Keratinocyte (primary cell): ENCODE data around the gene CCBE1. TPM values are rescaled to one million over a fixed set of nuclear protein-coding genes. Genes with fewer than 3 reads are reported as not detected.

Source experiments
- DNase-seq: peaks from one replicate; pipeline ENCODE4 v3.0.0-alpha.2; 2011; ENCODE audit warnings: low read depth, missing footprints, low spot score
- FAIRE-seq: peaks from 2 replicates; lab custom pipeline; 2011; peaks lifted over from hg19 to GRCh38; lab: Jason Lieb, UNC
- H2AFZ ChIP-seq: 2 replicates; pipeline ENCODE4 v1.6.0; 2012; ENCODE audit warnings: low read length, control low read depth, inconsistent platforms; ENCODE audit not compliant: control insufficient read depth
- H3K27ac ChIP-seq: 2 replicates; pipeline ENCODE4 v1.5.1; 2011; ENCODE audit warnings: low read length; ENCODE audit not compliant: control insufficient read depth, insufficient read depth
- H3K27me3 ChIP-seq: 3 replicates; pipeline ENCODE4 v1.6.0; 2011; ENCODE audit warnings: low read length; ENCODE audit not compliant: control insufficient read depth, insufficient read depth; ENCODE audit errors: extremely low read depth
- H3K36me3 ChIP-seq, 2 experiments: 2 replicates in 1 of 2; 3 replicates in 1 of 2; pipeline ENCODE4 v1.5.1; 2011; ENCODE audit warnings: low read length in 2 of 2, mild to moderate bottlenecking in 1 of 2; ENCODE audit not compliant: control insufficient read depth in 2 of 2, insufficient read depth in 2 of 2; ENCODE audit errors: extremely low read depth in 1 of 2
- H3K4me1 ChIP-seq: 3 replicates; pipeline ENCODE4 v1.5.1; 2011; ENCODE audit warnings: low read length; ENCODE audit not compliant: control insufficient read depth, insufficient read depth; ENCODE audit errors: extremely low read depth
- H3K4me2 ChIP-seq: 3 replicates; pipeline ENCODE4 v1.6.0; 2011; ENCODE audit warnings: low read depth, low read length; ENCODE audit not compliant: control insufficient read depth, insufficient read depth; ENCODE audit errors: extremely low read depth
- H3K4me3 ChIP-seq, 3 experiments: fragments of 200-600 bp in 1 of 3; sonication (generic) in 1 of 3; 2 replicates in 2 of 3; 3 replicates in 1 of 3; pipeline ENCODE4 v1.5.1; 2011 to 2016; ENCODE audit warnings: low read length in 3 of 3, mild to moderate bottlenecking in 3 of 3, control low read depth in 2 of 3, inconsistent platforms in 1 of 3, low read depth in 1 of 3, mixed read lengths in 1 of 3, mixed run types in 1 of 3, moderate library complexity in 1 of 3; ENCODE audit not compliant: control insufficient read depth in 2 of 3, insufficient read depth in 2 of 3; ENCODE audit errors: extremely low read depth in 1 of 3
- H3K79me2 ChIP-seq: 2 replicates; pipeline ENCODE4 v1.6.0; 2012; ENCODE audit warnings: low read length; ENCODE audit not compliant: control insufficient read depth, insufficient read depth
- H3K9ac ChIP-seq: 3 replicates; pipeline ENCODE4 v1.6.0; 2011; ENCODE audit warnings: low read length; ENCODE audit not compliant: control insufficient read depth, insufficient read depth; ENCODE audit errors: extremely low read depth
- H3K9me1 ChIP-seq: 3 replicates; pipeline ENCODE4 v1.6.0; 2011; ENCODE audit warnings: low read length; ENCODE audit not compliant: control insufficient read depth, insufficient read depth; ENCODE audit errors: extremely low read depth
- H3K9me3 ChIP-seq: 2 replicates; pipeline ENCODE4 v1.5.1; 2012; ENCODE audit warnings: low read depth, low read length; ENCODE audit not compliant: control insufficient read depth
- H4K20me1 ChIP-seq: 3 replicates; pipeline ENCODE4 v1.6.0; 2011; ENCODE audit warnings: low read length; ENCODE audit not compliant: control insufficient read depth, insufficient read depth; ENCODE audit errors: extremely low read depth
- CTCF ChIP-seq, 3 experiments: IDR thresholded peaks in 1 of 3; conservative IDR thresholded peaks in 1 of 3; optimal IDR thresholded peaks in 1 of 3; 2 replicates in 2 of 3; 3 replicates in 1 of 3; pipeline versions ENCODE3 to v1.5.1; 2011; ENCODE audit warnings: low read length in 3 of 3, mild to moderate bottlenecking in 3 of 3, moderate library complexity in 2 of 3, control low read depth in 1 of 3, inconsistent platforms in 1 of 3; ENCODE audit not compliant: insufficient read depth in 2 of 3; ENCODE audit errors: extremely low read depth in 1 of 3
- EZH2 ChIP-seq: IDR thresholded peaks from one replicate; pipeline ENCODE4 v1.6.1; 2012; ENCODE audit warnings: inconsistent platforms, mild to moderate bottlenecking, low read length, moderate library complexity
- dilution Hi-C: fragments of 300-500 bp; cut with MboI; formaldehyde crosslinking; loops from one replicate; pipeline ENCODE4 v1.7.0; 2020; ENCODE audit warnings: low sequenced_read_pairs; ENCODE audit not compliant: extremely low pct_ligation_motif_present
- polyA plus RNA-seq, 5 experiments: library from polyadenylated mRNA; depleted of rRNA in 3 of 5; stranded (reverse) in 3 of 5; stranded (forward) in 1 of 5; unstranded in 1 of 5; fragments of >200 nt; gene quantifications; 1 replicate in 1 of 5; 2 replicates in 3 of 5; 3 replicates in 1 of 5; pipeline versions ENCODE4 v1.2.1 to v1.2.3, GENCODE V29; 2011 to 2012; ENCODE audit warnings: missing spikeins in 2 of 5, low read depth in 1 of 5, low replicate concordance in 1 of 5

Gene CCBE1
- polyA plus RNA-seq, 1 donor (not counting 4 experiments of a cell fraction or from before 2014, with no cell fraction given): 20.1 TPM

GRCh38 chr18:59660786-59661743, 36.2 kb downstream of the CCBE1 start:
- Histone ChIP-seq H3K9ac (peak overlapping the region; percentile 59), H3K79me2 (peaks cover 8% of the 10 kb centered on the region), H3K36me3 (no peaks in the 10 kb centered on the region), H3K27ac (peak overlapping the region; percentile 93), H3K9me1 (no peaks in the 10 kb centered on the region), H2AFZ (no peak overlapping the region), H3K4me3 (no peak overlapping the region), H3K4me1 (peaks cover 60% of the 10 kb centered on the region), H4K20me1 (no peaks in the 10 kb centered on the region), H3K27me3 (no peaks in the 10 kb centered on the region), H3K9me3 (no peaks in the 10 kb centered on the region), H3K4me2 (peak overlapping the region; percentile 30)
- DNase-seq (peak; percentile 30), FAIRE-seq (peak; percentile 84)
- TF ChIP-seq EZH2 (no peak), CTCF (optimal IDR thresholded peaks at IDR 0.05 in 1 of 3, IDR thresholded peaks at IDR 0.05 in 1 of 3, conservative IDR thresholded peaks at IDR 0.05 in 1 of 3; ENCODE audit: extremely low read depth in 1 of 3, insufficient read depth in 2 of 3, low read length in 3 of 3) (no peak)
- dilution Hi-C loops: no loop called here

- Histone ChIP-seq H3K9me1 (no peaks in the 10 kb centered on the region), H3K27me3 (no peaks in the 10 kb centered on the region), H3K9me3 (no peaks in the 10 kb centered on the region), H3K4me2 (no peak overlapping the region), H3K27ac (peak overlapping the region; percentile 93), H4K20me1 (no peaks in the 10 kb centered on the region), H3K36me3 (no peaks in the 10 kb centered on the region), H2AFZ (no peak overlapping the region), H3K9ac (no peak overlapping the region), H3K79me2 (peaks cover 8% of the 10 kb centered on the region), H3K4me1 (peaks cover 60% of the 10 kb centered on the region), H3K4me3 (no peak overlapping the region)
- FAIRE-seq: no peak
- dilution Hi-C loops: no loop called here
- DNase-seq: no peak
- no peak for TF ChIP-seq EZH2
- TF ChIP-seq CTCF (optimal IDR thresholded peaks at IDR 0.05 in 1 of 3, IDR thresholded peaks at IDR 0.05 in 1 of 3, conservative IDR thresholded peaks at IDR 0.05 in 1 of 3; ENCODE audit: extremely low read depth in 1 of 3, insufficient read depth in 2 of 3, low read length in 3 of 3): no peak
These were observed 36.9 kb downstream of the CCBE1 start for GRCh38 chr18:59660366-59660765.
